KOPT-K1 (cell line): ENCODE data around the gene DGKG.

Experiments
- H3K27ac ChIP-seq: fragments of 200-600 bp; sonication (generic); 2 replicates; pipeline ENCODE4 v1.5.1; 2016; ENCODE audit warnings: antibody characterized with exemption, mild to moderate bottlenecking, low read depth, low read length; ENCODE audit not compliant: poor library complexity, severe bottlenecking
- H3K36me3 ChIP-seq: fragments of 200-600 bp; sonication (generic); 2 replicates; pipeline ENCODE4 v1.5.1; 2017; ENCODE audit warnings: antibody characterized with exemption, mild to moderate bottlenecking, low read length, moderate library complexity; ENCODE audit not compliant: insufficient read depth
- H3K9me3 ChIP-seq: fragments of 200-600 bp; sonication (generic); 2 replicates; pipeline ENCODE4 v1.5.1; 2017; ENCODE audit warnings: antibody characterized with exemption, low read length, mild to moderate bottlenecking; ENCODE audit not compliant: insufficient read depth, poor library complexity, severe bottlenecking

DGKG gene

GRCh38 chr3:186182850-186183249 is 179.2 kb downstream of the DGKG start:
- Histone ChIP-seq H3K27ac (no peak overlapping the region), H3K36me3 (no peaks in the 10 kb centered on the region), H3K9me3 (no peaks in the 10 kb centered on the region)

GRCh38 chr3:186181901-186182300 is 180.1 kb downstream of the DGKG start:
- H3K9me3 ChIP-seq, result no peaks in the 10 kb centered on the region
- H3K36me3 ChIP-seq, result no peaks in the 10 kb centered on the region
- no peak overlapping the region for H3K27ac ChIP-seq

- Histone ChIP-seq H3K36me3 (no peaks in the 10 kb centered on the region), H3K27ac (no peak overlapping the region), H3K9me3 (no peaks in the 10 kb centered on the region)
These were observed 181.0 kb downstream of the DGKG start for GRCh38 chr3:186180891-186181481.

- Histone ChIP-seq H3K36me3 (no peaks in the 10 kb centered on the region), H3K9me3 (no peaks in the 10 kb centered on the region), H3K27ac (no peak overlapping the region)
These were observed 181.9 kb downstream of the DGKG start for GRCh38 chr3:186180151-186180550.

- H3K9me3 ChIP-seq, result no peaks in the 10 kb centered on the region
- H3K36me3 ChIP-seq, result no peaks in the 10 kb centered on the region
- H3K27ac ChIP-seq, result no peak overlapping the region
These were observed 183.6 kb downstream of the DGKG start for GRCh38 chr3:186178412-186178811.

- Histone ChIP-seq H3K36me3 (no peaks in the 10 kb centered on the region), H3K9me3 (no peaks in the 10 kb centered on the region), H3K27ac (no peak overlapping the region)
These were observed 185.6 kb downstream of the DGKG start for GRCh38 chr3:186176373-186176990.

GRCh38 chr3:186173224-186173815 is 188.7 kb downstream of the DGKG start:
- Histone ChIP-seq H3K9me3 (no peaks in the 10 kb centered on the region), H3K27ac (no peak overlapping the region), H3K36me3 (no peaks in the 10 kb centered on the region)

- Histone ChIP-seq H3K36me3 (no peaks in the 10 kb centered on the region), H3K9me3 (no peaks in the 10 kb centered on the region), H3K27ac (no peak overlapping the region)
These were observed 189.7 kb downstream of the DGKG start for GRCh38 chr3:186172353-186172752.

- Histone ChIP-seq H3K9me3 (no peaks in the 10 kb centered on the region), H3K36me3 (no peaks in the 10 kb centered on the region), H3K27ac (no peak overlapping the region)
These were observed 190.5 kb downstream of the DGKG start for GRCh38 chr3:186171521-186171920.

GRCh38 chr3:186170516-186170915 is 191.5 kb downstream of the DGKG start:
- Histone ChIP-seq H3K36me3 (no peaks in the 10 kb centered on the region), H3K9me3 (no peaks in the 10 kb centered on the region), H3K27ac (no peak overlapping the region)

GRCh38 chr3:186169379-186169778 is 192.7 kb downstream of the DGKG start:
- Histone ChIP-seq H3K27ac (no peak overlapping the region), H3K36me3 (no peaks in the 10 kb centered on the region), H3K9me3 (no peaks in the 10 kb centered on the region)

GRCh38 chr3:186168976-186169375 is 193.1 kb downstream of the DGKG start:
- H3K36me3 ChIP-seq, result no peaks in the 10 kb centered on the region
- H3K27ac ChIP-seq, result no peak overlapping the region
- H3K9me3 ChIP-seq, result no peaks in the 10 kb centered on the region

GRCh38 chr3:186167646-186168395 is 194.2 kb downstream of the DGKG start:
- Histone ChIP-seq H3K36me3 (no peaks in the 10 kb centered on the region), H3K9me3 (no peaks in the 10 kb centered on the region), H3K27ac (no peak overlapping the region)

- no peaks in the 10 kb centered on the region for H3K36me3 ChIP-seq
- H3K9me3 ChIP-seq, result no peaks in the 10 kb centered on the region
- H3K27ac ChIP-seq, result no peak overlapping the region
These were observed 195.3 kb downstream of the DGKG start for GRCh38 chr3:186166491-186167288.

GRCh38 chr3:186166036-186166435 is 196.0 kb downstream of the DGKG start:
- Histone ChIP-seq H3K27ac (no peak overlapping the region), H3K36me3 (no peaks in the 10 kb centered on the region), H3K9me3 (no peaks in the 10 kb centered on the region)
